ENCODE results near the gene KLF12.

The KLF12 gene

GRCh38 chr13:74134221-74134776 lies at the start of gene KLF12:
Gene KLF12 (minus strand): TSS chr13:74134404.
- DNase-seq, result peak; percentile 95

GRCh38 chr13:74182491-74182890 lies 48.3 kb upstream of the KLF12 start:
- no peak for DNase-seq

- DNase-seq, result no peak
These were observed 40.6 kb upstream of the KLF12 start for GRCh38 chr13:74174810-74175209.

- DNase-seq, result no peak
These were observed 39.6 kb upstream of the KLF12 start for GRCh38 chr13:74173822-74174221.

GRCh38 chr13:74171641-74172040 lies 37.4 kb upstream of the KLF12 start:
- no peak for DNase-seq

- DNase-seq, result no peak
These were observed 35.5 kb upstream of the KLF12 start for GRCh38 chr13:74169676-74170075.

- no peak for DNase-seq
These were observed 34.1 kb upstream of the KLF12 start for GRCh38 chr13:74168263-74168675.

GRCh38 chr13:74166261-74167004 lies 32.2 kb upstream of the KLF12 start:
- DNase-seq, result no peak

- no peak for DNase-seq
These were observed 28.6 kb upstream of the KLF12 start for GRCh38 chr13:74162782-74163181.

- no peak for DNase-seq
These were observed 27.9 kb upstream of the KLF12 start for GRCh38 chr13:74162135-74162534.

GRCh38 chr13:74158571-74159352 lies 24.6 kb upstream of the KLF12 start:
- no peak for DNase-seq

GRCh38 chr13:74158028-74158427 lies 23.8 kb upstream of the KLF12 start:
- DNase-seq, result no peak

GRCh38 chr13:74154981-74155380 lies 20.8 kb upstream of the KLF12 start:
- no peak for DNase-seq

GRCh38 chr13:74153316-74153715 lies 19.1 kb upstream of the KLF12 start:
- no peak for DNase-seq

GRCh38 chr13:74151859-74152258 lies 17.7 kb upstream of the KLF12 start:
- DNase-seq, result no peak

GRCh38 chr13:74148352-74148751 lies 14.1 kb upstream of the KLF12 start:
- no peak for DNase-seq

- no peak for DNase-seq
These were observed 11.2 kb upstream of the KLF12 start for GRCh38 chr13:74145249-74145975.

- DNase-seq, result no peak
These were observed 10.1 kb upstream of the KLF12 start for GRCh38 chr13:74144269-74144668.

GRCh38 chr13:74142257-74142656 lies 8.1 kb upstream of the KLF12 start:
- no peak for DNase-seq

GRCh38 chr13:74138241-74138640 lies 4.0 kb upstream of the KLF12 start:
- DNase-seq, result no peak

- DNase-seq, result peak; percentile 4
These were observed 2.0 kb upstream of the KLF12 start for GRCh38 chr13:74136084-74136658.

- peak; percentile 51 for DNase-seq
These were observed 1.3 kb upstream of the KLF12 start for GRCh38 chr13:74135326-74136083.

All from CD4-positive, alpha-beta T cell treated with Interferon gamma for 1 hour (primary cell).